ENCODE measurements around the gene RANBP1. TPM values are rescaled to one million over a fixed set of nuclear protein-coding genes. Genes with fewer than 3 reads are reported as not detected.
A peak's percentile ranks its signal among the peaks of the same experiment; 100 is the strongest.

Gene RANBP1
- total RNA-seq, 1 donor from 2014 or later: 32.7 TPM

DNA sequence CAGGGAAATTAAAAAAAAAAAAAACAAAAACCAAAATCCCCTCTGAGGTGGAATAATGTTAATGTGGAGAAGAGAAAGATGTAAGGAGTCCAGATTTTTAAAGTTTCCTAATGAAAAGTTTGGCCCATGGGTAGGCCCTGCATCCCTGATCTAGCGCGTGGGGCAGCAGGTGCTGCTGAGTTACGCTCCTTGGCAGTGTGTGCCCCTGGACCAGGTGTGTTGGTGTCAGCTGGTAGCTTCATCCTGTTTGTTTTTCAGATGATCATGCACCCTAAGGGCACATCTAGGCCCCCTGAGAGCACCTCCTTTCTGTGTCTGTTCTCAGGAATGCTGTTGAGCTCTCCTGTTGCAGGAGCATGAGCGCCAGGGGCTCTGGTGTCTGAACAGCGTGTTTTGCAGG is 29.1 kb upstream of the RANBP1 start:
- intact Hi-C loops (cut with DNase I): no loop called here
- no peak for DNase-seq
- ATAC-seq (ENCODE audit: poor library complexity): no peak

DNA sequence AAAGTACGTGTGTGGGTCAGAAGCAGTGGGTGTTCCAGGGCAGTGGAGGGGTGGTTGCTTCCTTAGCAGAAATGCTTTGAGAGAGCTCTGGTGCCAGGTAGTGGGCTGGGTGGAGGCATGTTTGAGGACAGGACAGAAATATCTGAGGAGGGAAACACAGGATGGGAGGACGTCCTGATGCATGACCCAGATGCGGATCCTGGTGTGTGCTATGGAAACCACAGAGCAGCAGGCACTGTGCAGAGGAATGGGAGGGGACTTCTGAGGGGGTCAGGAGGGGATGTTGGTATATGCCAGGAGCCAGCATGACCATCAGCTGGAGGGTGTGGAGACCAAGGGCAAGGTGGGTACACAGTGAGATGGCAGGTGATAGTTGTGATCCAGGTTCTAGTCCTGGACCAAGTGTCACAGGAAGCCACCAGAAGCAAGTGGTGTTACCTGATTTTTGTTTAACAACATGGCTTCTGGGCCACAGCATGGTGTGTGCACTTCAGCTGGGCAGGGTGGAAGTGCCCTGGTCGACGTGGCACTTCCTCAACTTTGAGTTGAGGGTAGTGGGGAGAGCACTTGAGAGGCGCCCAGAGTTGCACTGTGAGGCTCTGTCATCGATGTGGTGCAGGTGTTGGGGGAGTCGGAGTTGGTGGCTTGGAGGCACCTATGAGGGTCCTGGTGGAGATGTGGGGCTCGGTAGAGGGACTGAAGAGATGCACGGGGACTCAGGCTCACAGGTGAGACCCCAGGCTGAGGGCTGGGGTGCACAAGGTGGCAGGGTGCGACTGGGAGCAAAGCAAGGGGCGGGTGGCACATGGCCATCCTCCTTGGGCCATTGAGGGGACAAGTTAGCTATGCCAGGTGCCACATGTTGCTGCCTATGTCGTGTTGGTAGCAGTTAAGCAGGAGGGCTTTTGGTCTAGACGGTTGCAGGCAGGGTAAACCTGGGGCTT is 28.3 kb upstream of the RANBP1 start:
- ATAC-seq (ENCODE audit: poor library complexity) (no peak), DNase-seq (peak; percentile 24)
- intact Hi-C loops (cut with DNase I): no loop called here

DNA sequence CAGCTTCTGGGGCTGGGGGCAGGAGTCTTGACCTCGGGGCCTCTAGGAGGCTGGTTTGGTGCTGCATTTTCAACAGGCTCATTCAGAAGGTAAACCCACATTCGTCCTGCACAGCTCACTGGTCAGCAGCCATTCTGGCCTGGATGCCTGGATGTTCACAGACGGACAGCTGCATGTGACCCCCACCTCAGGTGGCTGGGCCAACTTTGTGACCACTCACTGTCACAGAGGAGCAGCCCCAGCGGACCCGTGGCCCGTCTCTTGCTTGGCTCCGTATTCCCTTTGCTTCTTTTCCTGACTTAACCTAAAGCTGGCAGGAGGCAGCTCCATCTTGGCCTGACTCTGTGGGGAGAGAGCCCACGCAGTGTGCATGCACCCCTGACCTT is 27.6 kb upstream of the RANBP1 start:
- no peak for ATAC-seq (ENCODE audit: poor library complexity)
- intact Hi-C loops (cut with DNase I): no loop called here
- DNase-seq: peak; percentile 10

- ATAC-seq (ENCODE audit: poor library complexity) (no peak), DNase-seq (peak; percentile 16)
- intact Hi-C loops (cut with DNase I): no loop called here
Measured at GRCh38 chr22:20089226-20089976, 26.5 kb upstream of the RANBP1 start.

DNA sequence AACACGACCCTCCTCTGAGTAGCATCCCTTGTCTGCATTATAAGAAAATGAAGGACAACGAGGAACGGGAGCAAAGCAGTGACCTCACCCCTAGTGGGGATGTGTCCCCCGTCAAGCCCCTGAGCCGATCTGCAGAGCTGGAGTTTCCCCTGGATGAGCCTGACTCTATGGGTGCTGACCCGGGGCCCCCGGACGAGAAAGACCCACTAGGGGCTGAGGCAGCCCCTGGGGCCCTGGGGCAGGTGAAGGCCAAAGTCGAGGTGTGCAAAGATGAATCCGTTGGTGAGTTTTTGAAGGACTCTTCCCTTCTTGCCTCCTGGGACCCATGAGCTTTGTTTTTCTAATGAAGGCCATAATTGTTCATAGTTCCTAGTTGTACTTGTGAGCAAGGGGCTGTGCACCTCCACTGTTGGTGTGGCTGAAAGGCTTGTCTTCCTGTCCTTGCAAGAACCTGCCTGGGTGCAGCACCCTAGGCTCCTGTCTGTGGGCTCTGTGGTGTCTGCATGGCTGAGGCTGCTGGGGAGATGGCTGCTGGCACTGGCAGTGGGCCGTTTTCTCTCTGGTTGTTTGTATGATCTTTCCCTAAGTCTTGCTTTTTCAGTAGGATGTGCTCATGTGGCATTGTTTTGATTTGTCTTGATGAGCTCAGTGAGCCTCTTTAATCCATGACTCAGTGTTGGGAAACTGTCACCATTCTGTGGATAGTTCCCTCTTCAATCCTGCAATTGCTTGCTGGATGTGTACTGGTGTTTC is 25.8 kb upstream of the RANBP1 start:
- DNase-seq: peak; percentile 9
- ATAC-seq (ENCODE audit: poor library complexity): no peak
- intact Hi-C loops (cut with DNase I): no loop called here

DNA sequence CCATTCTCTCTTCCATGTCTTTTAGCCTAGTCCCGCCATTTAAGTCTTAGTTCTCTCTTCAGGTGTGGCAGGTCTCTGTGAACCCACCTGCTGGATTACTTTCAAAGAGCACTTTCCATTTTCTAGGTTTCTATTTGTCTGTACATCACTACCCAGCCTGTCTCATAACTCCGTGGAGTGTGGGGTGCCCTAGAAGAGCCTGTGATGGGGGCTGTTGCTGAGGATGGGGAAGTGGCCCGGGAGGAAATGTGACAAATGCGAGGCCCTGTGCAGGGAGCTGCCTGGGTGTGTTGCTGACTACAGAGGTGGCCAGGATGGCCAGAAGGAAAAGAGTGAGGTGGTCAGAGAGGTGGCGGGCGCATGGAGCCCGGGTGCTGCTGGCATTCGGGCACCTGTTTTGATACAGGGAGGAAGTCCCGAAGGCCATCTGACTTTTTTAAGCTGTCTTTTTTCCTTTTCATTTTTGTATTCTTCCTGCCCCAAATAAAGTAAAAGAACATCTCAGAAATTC is 25.1 kb upstream of the RANBP1 start:
- ATAC-seq (ENCODE audit: poor library complexity) (no peak), DNase-seq (peak; percentile 15)
- intact Hi-C loops (cut with DNase I): no loop called here

- peak; percentile 27 for DNase-seq
- ATAC-seq (ENCODE audit: poor library complexity): no peak
- intact Hi-C loops (cut with DNase I): no loop called here
Measured at GRCh38 chr22:20091690-20092476, 24.0 kb upstream of the RANBP1 start.

DNA sequence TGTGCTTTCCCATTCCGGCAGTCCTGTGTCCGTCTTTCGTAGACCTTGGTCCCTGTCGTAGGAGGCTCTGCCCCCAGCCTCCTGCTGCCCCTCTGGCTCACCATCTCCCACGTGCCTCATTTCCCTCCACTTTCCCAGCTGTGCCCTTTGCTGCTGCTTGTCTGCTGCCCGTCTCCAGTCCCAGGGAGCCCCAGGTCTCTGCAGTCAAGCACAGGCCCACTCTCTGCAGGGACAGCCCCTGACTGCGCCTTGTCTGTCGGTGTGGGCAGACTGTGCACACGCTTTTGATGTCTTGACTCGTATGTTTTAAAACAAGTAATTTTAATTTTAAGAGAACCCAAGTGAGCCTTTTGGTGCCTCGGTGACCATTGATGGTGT is 23.4 kb upstream of the RANBP1 start:
- peak; percentile 1 for DNase-seq
- intact Hi-C loops (cut with DNase I): no loop called here
- no peak for ATAC-seq (ENCODE audit: poor library complexity)

DNA sequence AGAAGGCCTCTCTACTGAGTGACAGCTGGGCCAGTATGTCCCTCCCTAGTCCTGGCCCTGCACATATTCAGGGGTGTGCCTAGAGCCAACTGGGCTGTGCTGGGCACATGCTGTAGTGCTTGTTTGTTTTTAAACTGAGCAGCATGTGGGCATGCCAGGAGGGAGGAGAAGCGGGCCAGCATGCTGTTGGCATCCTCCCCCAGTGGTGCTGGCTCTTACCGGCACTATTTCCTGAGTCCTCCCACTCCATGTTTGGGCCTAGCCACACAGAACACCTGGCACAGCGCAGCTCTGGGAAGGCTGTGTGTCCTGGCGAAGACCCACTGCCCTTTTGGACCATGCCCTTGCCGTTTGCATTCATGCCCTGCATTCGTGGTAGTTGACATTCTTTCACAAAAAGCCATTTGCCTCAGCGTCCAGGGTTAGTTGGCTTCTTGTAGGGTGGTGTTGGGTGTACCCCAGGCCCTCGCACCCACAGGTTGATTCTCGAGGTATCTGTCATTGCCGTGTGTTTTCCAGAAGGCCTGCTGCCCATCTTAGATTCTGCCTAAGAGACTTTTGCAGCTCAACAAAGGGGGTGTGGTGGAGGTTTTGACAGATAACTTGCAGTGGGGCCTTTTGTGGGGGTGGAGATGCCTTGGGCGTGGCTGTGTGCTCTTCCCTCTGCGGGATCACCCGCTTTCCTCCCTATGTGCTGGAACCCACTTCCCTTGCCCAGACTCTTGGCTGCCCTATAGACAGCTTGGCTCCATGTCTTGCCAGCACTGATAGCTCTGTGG is 22.3 kb upstream of the RANBP1 start:
- peak; percentile 97 for ATAC-seq (ENCODE audit: poor library complexity)
- intact Hi-C loops (cut with DNase I): no loop called here
- DNase-seq: peak; percentile 83

GRCh38 chr22:20094197-20094807 is 21.6 kb upstream of the RANBP1 start:
- peak; percentile 27 for DNase-seq
- no peak for ATAC-seq (ENCODE audit: poor library complexity)
- intact Hi-C loops (cut with DNase I): no loop called here

- DNase-seq: peak; percentile 5
- no peak for ATAC-seq (ENCODE audit: poor library complexity)
- intact Hi-C loops (cut with DNase I): no loop called here
Measured at GRCh38 chr22:20095521-20095920, 20.4 kb upstream of the RANBP1 start.

- intact Hi-C loops (cut with DNase I): no loop called here
Measured at GRCh38 chr22:20096574-20097420, 19.1 kb upstream of the RANBP1 start.

GRCh38 chr22:20099099-20099711 is 16.7 kb upstream of the RANBP1 start:
- peak; percentile 22 for DNase-seq
- intact Hi-C loops (cut with DNase I): no loop called here
- no peak for ATAC-seq (ENCODE audit: poor library complexity)

More at GRCh38 chr22:20096574-20097420, 19.1 kb upstream of the RANBP1 start:
- no peak for DNase-seq
- no peak for ATAC-seq (ENCODE audit: poor library complexity)

- DNase-seq (peak; percentile 32), ATAC-seq (ENCODE audit: poor library complexity) (no peak)
- intact Hi-C loops (cut with DNase I): no loop called here
Measured at GRCh38 chr22:20101638-20102037, 14.3 kb upstream of the RANBP1 start.

- ATAC-seq (ENCODE audit: poor library complexity) (no peak), DNase-seq (peak; percentile 6)
- intact Hi-C loops (cut with DNase I): no loop called here
Measured at GRCh38 chr22:20102203-20102780, 13.6 kb upstream of the RANBP1 start.
